K562 (cell line): ENCODE data around the gene NRG2. TPM values are rescaled to one million over a fixed set of nuclear protein-coding genes. Genes with fewer than 3 reads are reported as not detected.

Experiments used
- ATAC-seq: fragments of 200-7000 bp; cut with Tn5 transposase; 3 replicates; pipeline ENCODE4 v1.9.1; 2020; ENCODE audit warnings: moderate library complexity
- BruUV-seq: library from RNA; stranded (reverse); fragments of 400-500 nt; replicated peaks from 2 replicates; lab custom pipeline; 2021; lab: Mats Ljungman, UMichigan
- CTCF ChIA-PET: fragments of 300-600 bp; formaldehyde crosslinking; extraction: SDS; loops from one replicate; lab custom pipeline; 2021; ENCODE audit warnings: low intra/inter-chr PET ratio; lab: Yijun Ruan, JAX
- POLR2A ChIA-PET: fragments of 300-600, 350-650 bp; sonication (Branson Sonifier 250); formaldehyde crosslinking; extraction: SDS; loops from one replicate; lab custom pipeline; 2021; ENCODE audit warnings: antibody characterized with exemption, inconsistent platforms; lab: Yijun Ruan, JAX
- DNase-seq, 4 experiments: peaks; one replicate each; pipeline versions ENCODE4 v3.0.0 to v3.0.0-alpha.2; 2011 to 2018; ENCODE audit warnings: low spot score in 3 of 4, mixed read lengths in 3 of 4; ENCODE audit errors: extremely low read depth in 1 of 4
- FAIRE-seq: peaks from 2 replicates; lab custom pipeline; 2011; peaks lifted over from hg19 to GRCh38; lab: Jason Lieb, UNC
- H2AFZ ChIP-seq: 2 replicates; pipeline ENCODE4 v1.6.0; 2011; ENCODE audit warnings: low read depth, low read length, control low read depth, inconsistent platforms
- H3K27ac ChIP-seq: fragments of 200-600 bp; 3 replicates; pipeline ENCODE4 v1.8.0; 2011; ENCODE audit warnings: low read depth, mild to moderate bottlenecking, control low read depth, inconsistent platforms, low read length, moderate library complexity, mixed read lengths; ENCODE audit errors: extremely low read depth
- H3K27me3 ChIP-seq, 2 experiments: fragments of 300-600 bp in 1 of 2; 2 replicates in 1 of 2; 3 replicates in 1 of 2; pipeline versions ENCODE4 v1.6.0 to v1.8.0; 2011; ENCODE audit warnings: inconsistent platforms in 2 of 2, low read length in 2 of 2, mild to moderate bottlenecking in 1 of 2, mixed read lengths in 1 of 2, moderate library complexity in 1 of 2; ENCODE audit not compliant: control insufficient read depth in 2 of 2, insufficient read depth in 2 of 2
- H3K36me3 ChIP-seq: fragments of 300-600 bp; 3 replicates; pipeline ENCODE4 v1.8.0; 2011; ENCODE audit warnings: mild to moderate bottlenecking, low read length, inconsistent platforms; ENCODE audit not compliant: control insufficient read depth, insufficient read depth
- H3K4me1 ChIP-seq, 2 experiments: fragments of 200-600 bp in 1 of 2; replicated peaks in 1 of 2; 2 replicates in 1 of 2; 3 replicates in 1 of 2; pipeline versions ENCODE4 v1.5.1 to v1.8.0; 2011; ENCODE audit warnings: inconsistent platforms in 2 of 2, low read length in 2 of 2, mild to moderate bottlenecking in 1 of 2, mixed read lengths in 1 of 2, moderate library complexity in 1 of 2; ENCODE audit not compliant: control insufficient read depth in 2 of 2, insufficient read depth in 2 of 2
- H3K4me2 ChIP-seq: 2 replicates; pipeline ENCODE4 v1.6.1; 2011; ENCODE audit warnings: low read length, control low read depth, inconsistent platforms, mixed read lengths; ENCODE audit not compliant: insufficient read depth
- H3K4me3 ChIP-seq: fragments of 200-600 bp; sonication (generic), shearing (Covaris generic); 2 replicates; pipeline ENCODE4 v1.5.1; 2016; ENCODE audit warnings: control low read depth, inconsistent platforms
- H3K79me2 ChIP-seq: fragments of 200-600 bp; 3 replicates; pipeline ENCODE4 v1.8.0; 2011; ENCODE audit warnings: low read length, inconsistent platforms; ENCODE audit not compliant: control insufficient read depth, insufficient read depth
- H3K9ac ChIP-seq, 2 experiments: 2 replicates each; pipeline versions ENCODE4 v1.6.0 to v1.6.1; 2011; ENCODE audit warnings: low read depth in 2 of 2, low read length in 2 of 2, control low read depth in 1 of 2, inconsistent platforms in 1 of 2, mild to moderate bottlenecking in 1 of 2, mixed read lengths in 1 of 2; ENCODE audit not compliant: insufficient read depth in 1 of 2
- H3K9me1 ChIP-seq: one replicate; pipeline ENCODE4 v1.6.0; 2011; ENCODE audit warnings: inconsistent platforms, mild to moderate bottlenecking, low read length, moderate library complexity; ENCODE audit not compliant: control insufficient read depth, insufficient read depth
- H3K9me3 ChIP-seq: replicated peaks from 2 replicates; pipeline ENCODE4 v1.5.1; 2011; ENCODE audit warnings: low read depth, low read length, inconsistent platforms; ENCODE audit not compliant: control insufficient read depth, insufficient read depth
- H4K20me1 ChIP-seq: replicated peaks from 2 replicates; pipeline ENCODE4 v1.6.1; 2011; ENCODE audit warnings: low read length, inconsistent platforms, mixed read lengths; ENCODE audit not compliant: control insufficient read depth, insufficient read depth
- DIDO1 ChIP-seq: fragments of 450-650 bp; IDR thresholded peaks from 2 replicates; pipeline ENCODE4 v1.6.1; 2016; ENCODE audit warnings: low read depth, missing biosample characterization, missing genetic modification characterization
- FIP1L1 ChIP-seq: fragments of 200-400 bp; formaldehyde crosslinking; IDR thresholded peaks from 2 replicates; pipeline ENCODE4 v1.6.1; 2018; ENCODE audit warnings: mild to moderate bottlenecking, low read depth, low read length; ENCODE audit not compliant: poor library complexity, severe bottlenecking
- GABPA ChIP-seq: fragments of 200-800 bp; sonication (Bioruptor generic); conservative IDR thresholded peaks from 2 replicates; pipeline ENCODE4 v1.6.1; 2016; ENCODE audit warnings: low read depth, missing genetic modification characterization, missing compliant biosample characterization
- GABPB2 ChIP-seq: fragments of 250-450 bp; sonication (Bioruptor Pico); conservative IDR thresholded peaks from 2 replicates; pipeline ENCODE4 v1.5.1; 2021; ENCODE audit warnings: mild to moderate bottlenecking
- HMGN3 ChIP-seq: IDR thresholded peaks from 2 replicates; pipeline ENCODE4 v1.6.1; 2011; ENCODE audit warnings: borderline replicate concordance, low read depth, mild to moderate bottlenecking, mixed read lengths, low read length; ENCODE audit not compliant: insufficient read length; ENCODE audit errors: extremely low read depth
- NFRKB ChIP-seq: fragments of 450-650 bp; IDR thresholded peaks from 2 replicates; pipeline ENCODE4 v1.6.1; 2016; ENCODE audit warnings: low read depth
- PHTF2 ChIP-seq: fragments of 250-450 bp; sonication (Bioruptor Pico); IDR thresholded peaks from 2 replicates; pipeline ENCODE4 v1.5.0; 2021; ENCODE audit warnings: mild to moderate bottlenecking
- PML ChIP-seq: IDR thresholded peaks from 2 replicates; pipeline ENCODE4 v1.6.1; 2012; ENCODE audit warnings: low read length, inconsistent platforms
- RBM17 ChIP-seq: fragments of 200-400 bp; formaldehyde crosslinking; IDR thresholded peaks from 2 replicates; pipeline ENCODE4 v1.6.1; 2017; ENCODE audit warnings: low read depth, mild to moderate bottlenecking, low read length, borderline replicate concordance
- TSHZ1 ChIP-seq: fragments of 250-450 bp; sonication (Bioruptor Pico); IDR thresholded peaks from 2 replicates; pipeline ENCODE4 v1.4.0; 2020; ENCODE audit warnings: mild to moderate bottlenecking, moderate library complexity
- ZNF143 ChIP-seq: sonication (generic); formaldehyde crosslinking; IDR thresholded peaks from 2 replicates; pipeline ENCODE4 v1.9.0; 2022; ENCODE audit warnings: mild to moderate bottlenecking, missing genetic modification reagents
- WGBS: fragments of 100-300 bp; shearing (Covaris generic); methylation state at CpG from one replicate; pipeline ENCODE4 v1.1.6; 2016; ENCODE audit warnings: low coverage, mixed read lengths; ENCODE audit not compliant: insufficient coverage; ENCODE audit errors: missing lambda C conversion rate; 5-methylcytosine and 5-hydroxymethylcytosine counted together
- in situ Hi-C: fragments of 300-500 bp; cut with MboI; formaldehyde crosslinking; loops from 4 replicates; pipeline ENCODE4 v1.15.0; 2018; ENCODE audit warnings: inconsistent platforms, mixed read lengths
- intact Hi-C: fragments of 100-400 bp; cut with micrococcal nuclease; formaldehyde crosslinking; loops from 2 replicates; pipeline ENCODE4 v1.14.2; 2022
- polyA plus RNA-seq, 8 experiments: library from polyadenylated mRNA; depleted of rRNA in 4 of 8; stranded (reverse) in 5 of 8; unstranded in 3 of 8; fragments of >200 nt; fragmentation: Nextera tagmentation in 2 of 8; fragmentation: Illumina TruSeq in 1 of 8; extraction: Ambion mirVana in 2 of 8; extraction: Trizol in 1 of 8; gene quantifications; 2 replicates each; pipeline versions ENCODE4 v1.2.1 to v1.2.3, GENCODE V29; 2011 to 2014; ENCODE audit warnings: inconsistent platforms in 1 of 8, missing spikeins in 1 of 8
- total RNA-seq, 7 experiments: library from RNA; depleted of rRNA in 6 of 7; stranded (reverse); fragments of >200 nt in 6 of 7; fragmentation: Illumina TruSeq in 2 of 7; extraction: Trizol in 2 of 7; gene quantifications; 2 replicates each; pipeline versions ENCODE4 v1.2.1 to v1.2.3, GENCODE V29; 2011 to 2021; ENCODE audit warnings: low replicate concordance in 1 of 7

NRG2 gene
- total and polyA plus RNA-seq, 9 of the 15 experiments (the other 6 are each of a cell fraction or from before 2014, with no cell fraction given) = not detected

GRCh38 chr5:139951296-139951924 is 91.7 kb downstream of the NRG2 start:
- H3K9ac ChIP-seq = no peak overlapping the region
- in situ Hi-C loops = no loop called here
- ChIA-PET CTCF (no interaction called here), POLR2A (interaction anchor here (0.7 to 2.3 kb wide), 2 partner anchors 10 to 1253 kb away, joined by 6 to 7 read pairs; no protein-coding TSS in a partner anchor)
- WGBS = 2% methylated on average over 6 of the region's 6 CpGs
- H3K4me1 ChIP-seq = no peaks in the 10 kb centered on the region; a peak in 1 of 5 replicates
- H3K27ac ChIP-seq = no peak overlapping the region
- no peaks in the 10 kb centered on the region for H3K79me2 ChIP-seq
- H3K9me1 ChIP-seq = peaks cover 2% of the 10 kb centered on the region
- BruUV-seq = no TSS peak
- intact Hi-C loops = no loop called here
- TF ChIP-seq ZNF143 (CRISPR knock-in tag) (no peak), DIDO1 (tag) (no peak), PHTF2 (no peak), GABPB2 (no peak), HMGN3 (no peak), NFRKB (no peak), PML (no peak), TSHZ1 (CRISPR knock-in tag) (no peak), RBM17 (no peak), GABPA (tag) (no peak), FIP1L1 (no peak)
- DNase-seq = no peak
- H2AFZ ChIP-seq = no peak overlapping the region
- H3K4me2 ChIP-seq = no peak overlapping the region
- no peak for FAIRE-seq
- no peak for ATAC-seq
- peaks cover 0 to 42% of the 10 kb centered on the region in 2 experiments; a peak in 4 of 5 replicates for H3K27me3 ChIP-seq
- no peak overlapping the region for H3K4me3 ChIP-seq
- H3K36me3 ChIP-seq = no peaks in the 10 kb centered on the region
- H3K9me3 ChIP-seq = no peaks in the 10 kb centered on the region
- 0 out of 2 replicates have a peak, but pooled peaks cover 4% of the 10 kb centered on the region for H4K20me1 ChIP-seq
